Stimulated activated CD4-positive, alpha-beta T cell treated with anti-CD3 and anti-CD28 coated beads, Interleukin-2, amount 100 ng/mL, for 48 hours (primary cell): Measurements from ENCODE around the gene SLC46A3.
"Not testable (repeated sequence)": the region's sequence is repeated elsewhere in the genome, so short reads cannot be mapped to it uniquely, and the experiment has no call there.

ENCODE experiments used
- DNase-seq, 2 donors: peaks; one replicate each; pipeline ENCODE4 v3.0.0-alpha.2; 2020

Gene SLC46A3

GRCh38 chr13:28718543-28719226 lies at the start of gene SLC46A3:
Gene SLC46A3 (minus strand): TSS chr13:28718970. CDS start chr13:28717998, 972 bp downstream.
- DNase-seq = peak; percentile 95

- DNase-seq = no peak
These were observed 45.1 kb upstream of the SLC46A3 start for GRCh38 chr13:28763887-28764286.

- no peak for DNase-seq
These were observed 42.8 kb upstream of the SLC46A3 start for GRCh38 chr13:28761586-28761985.

GRCh38 chr13:28755546-28755870 lies 36.7 kb upstream of the SLC46A3 start:
- DNase-seq = no peak

GRCh38 chr13:28754698-28755545 lies 36.2 kb upstream of the SLC46A3 start:
- no peak for DNase-seq

GRCh38 chr13:28753946-28754345 lies 35.2 kb upstream of the SLC46A3 start:
- DNase-seq = no peak

GRCh38 chr13:28753208-28753892 lies 34.6 kb upstream of the SLC46A3 start:
- no peak for DNase-seq

GRCh38 chr13:28751175-28751960 lies 32.6 kb upstream of the SLC46A3 start:
- DNase-seq = no peak

- no peak for DNase-seq
These were observed 31.6 kb upstream of the SLC46A3 start for GRCh38 chr13:28750187-28751045.

GRCh38 chr13:28747851-28748250 lies 29.1 kb upstream of the SLC46A3 start:
- no peak for DNase-seq

- no peak for DNase-seq
These were observed 27.5 kb upstream of the SLC46A3 start for GRCh38 chr13:28746287-28746612.

- DNase-seq = no peak
These were observed 25.9 kb upstream of the SLC46A3 start for GRCh38 chr13:28744656-28745055.

- DNase-seq = no peak
These were observed 25.3 kb upstream of the SLC46A3 start for GRCh38 chr13:28744091-28744536.

GRCh38 chr13:28743499-28744083 lies 24.8 kb upstream of the SLC46A3 start:
- no peak for DNase-seq

- no peak for DNase-seq
These were observed 24.2 kb upstream of the SLC46A3 start for GRCh38 chr13:28743020-28743419.

GRCh38 chr13:28742445-28742844 lies 23.7 kb upstream of the SLC46A3 start:
- not testable (repeated sequence) for DNase-seq

GRCh38 chr13:28741084-28741491 lies 22.3 kb upstream of the SLC46A3 start:
- DNase-seq = no peak

GRCh38 chr13:28739376-28739775 lies 20.6 kb upstream of the SLC46A3 start:
- no peak for DNase-seq

- DNase-seq = no peak
These were observed 16.8 kb upstream of the SLC46A3 start for GRCh38 chr13:28735481-28736029.

- no peak for DNase-seq
These were observed 16.1 kb upstream of the SLC46A3 start for GRCh38 chr13:28734906-28735305.

GRCh38 chr13:28730762-28731161 lies 12.0 kb upstream of the SLC46A3 start:
- no peak for DNase-seq
